Stimulated activated naive CD4-positive, alpha-beta T cell treated with Interleukin-2 at 50 U/mL for 16 hours (primary cell): ENCODE results near the gene SV2B.

Experiments used
- DNase-seq: peaks from one replicate; lab custom pipeline; 2025; lab: John Stamatoyannopoulos, UW

Gene SV2B

DNA sequence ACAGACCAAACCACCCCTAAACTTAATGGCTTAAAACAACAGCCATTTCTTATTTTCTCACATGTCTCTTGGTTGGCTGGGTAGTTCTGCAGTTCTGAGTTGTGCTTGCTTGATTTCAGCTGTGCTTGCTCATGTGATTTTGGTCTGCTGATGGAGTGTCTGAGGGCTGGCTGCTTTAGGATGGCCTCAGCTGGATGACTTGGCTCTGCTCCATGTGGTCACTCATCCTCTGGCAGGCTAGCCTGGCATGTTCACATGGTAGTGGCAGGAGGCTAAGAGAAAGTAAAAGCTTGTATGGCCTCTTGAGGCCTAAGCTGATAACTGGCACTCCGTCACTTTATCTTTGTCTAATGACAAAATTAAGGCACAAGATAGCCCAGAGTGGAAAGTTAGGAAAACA, 4.1 kb downstream of the SV2B start:
- no peak for DNase-seq

DNA sequence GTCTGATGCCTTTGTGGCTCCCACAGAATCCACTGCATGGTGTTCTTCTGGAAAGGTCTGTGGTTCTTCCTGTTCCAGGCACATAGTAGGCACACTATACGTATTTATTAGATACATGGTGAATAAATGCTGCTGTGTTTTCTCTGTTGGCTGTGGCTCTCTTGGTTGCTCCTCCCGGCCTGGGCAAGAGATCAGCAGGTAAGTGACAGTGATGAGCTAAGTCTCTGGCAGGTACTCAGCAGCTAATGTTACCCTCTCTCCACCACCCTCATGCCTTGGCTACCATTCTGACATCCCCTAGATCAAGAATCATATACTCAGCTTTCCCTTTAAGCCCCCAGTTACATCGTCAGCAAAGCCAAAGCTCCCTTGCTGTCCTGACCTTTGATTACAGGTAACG, 8.4 kb downstream of the SV2B start:
- DNase-seq, result no peak

DNA sequence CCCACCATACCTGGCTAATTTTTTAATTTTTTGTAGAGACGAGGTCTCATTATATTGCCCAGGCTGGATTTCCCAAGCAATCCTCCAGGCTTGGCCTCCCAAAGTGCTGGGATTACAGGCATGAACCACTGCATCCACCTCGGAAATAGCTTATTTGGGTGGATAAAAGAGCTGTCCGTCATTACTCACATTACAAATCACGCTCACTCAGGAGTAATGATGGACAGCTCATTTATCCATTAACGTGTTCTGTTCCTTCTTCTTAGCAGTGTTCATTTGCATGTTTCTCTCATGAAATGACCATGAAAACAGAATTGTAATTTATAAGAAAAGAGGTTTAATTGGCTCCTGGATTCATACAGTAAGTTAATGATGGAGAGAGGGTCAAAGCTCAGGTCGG, 9.8 kb downstream of the SV2B start:
- DNase-seq, result no peak

DNA sequence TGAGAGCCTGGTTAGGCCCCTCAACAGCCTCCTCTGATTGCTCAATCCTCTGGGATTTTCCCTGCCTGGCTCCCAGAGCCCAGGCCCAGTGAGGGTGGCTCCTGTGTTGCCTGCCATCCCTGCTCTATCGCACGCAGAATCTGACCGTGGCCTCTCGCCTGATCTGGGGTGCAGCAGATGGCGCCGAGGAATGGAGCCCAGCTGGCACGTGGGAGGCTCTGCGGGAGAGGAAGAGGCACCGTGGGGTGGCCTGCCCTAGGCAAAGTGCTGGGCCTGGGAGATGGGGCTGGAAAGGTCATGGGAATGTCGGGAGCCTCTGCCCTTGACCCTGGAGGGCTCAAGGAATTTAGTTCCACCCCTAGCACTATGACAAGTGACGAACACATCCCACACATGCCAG, 10.3 kb downstream of the SV2B start:
- DNase-seq, result no peak

DNA sequence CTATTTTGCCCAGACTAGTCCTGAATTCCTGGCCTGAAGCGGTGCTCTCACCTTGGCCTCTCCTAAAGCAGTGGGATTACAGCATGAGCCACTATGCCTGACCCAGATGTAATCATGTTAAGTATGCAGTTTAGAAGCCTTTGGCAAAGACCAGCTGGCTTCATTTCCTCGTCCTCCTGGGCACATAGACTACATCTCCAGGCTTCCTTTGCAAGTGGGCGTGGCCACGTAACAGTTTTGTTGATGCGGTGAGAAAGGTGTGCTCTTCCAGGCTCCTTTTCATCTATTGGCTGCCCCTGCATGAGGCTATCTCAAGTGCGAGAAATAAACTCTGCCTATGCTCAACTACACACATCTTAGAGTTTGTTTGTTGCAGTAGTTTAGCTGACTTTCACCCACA, 13.0 kb downstream of the SV2B start:
- DNase-seq, result no peak

DNA sequence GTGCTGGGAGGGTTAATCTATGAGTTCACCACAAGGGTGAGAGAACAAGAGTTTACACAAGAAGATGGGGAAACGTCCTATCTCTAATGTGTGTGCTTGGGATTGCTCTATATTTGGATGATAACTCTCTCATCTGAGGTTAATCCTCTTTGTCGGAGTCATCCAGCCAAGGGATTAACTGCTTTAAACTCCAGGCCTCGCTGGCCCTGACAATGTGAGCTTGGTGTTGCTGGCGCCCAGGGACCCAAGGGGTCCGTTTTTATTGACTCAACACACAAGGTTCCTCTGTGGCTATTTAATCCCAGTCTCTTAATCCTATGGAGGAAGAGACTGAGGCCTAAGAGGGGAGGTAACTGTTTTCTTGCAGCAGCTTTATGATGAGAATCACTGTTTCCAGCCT, 14.2 kb downstream of the SV2B start:
- no peak for DNase-seq

DNA sequence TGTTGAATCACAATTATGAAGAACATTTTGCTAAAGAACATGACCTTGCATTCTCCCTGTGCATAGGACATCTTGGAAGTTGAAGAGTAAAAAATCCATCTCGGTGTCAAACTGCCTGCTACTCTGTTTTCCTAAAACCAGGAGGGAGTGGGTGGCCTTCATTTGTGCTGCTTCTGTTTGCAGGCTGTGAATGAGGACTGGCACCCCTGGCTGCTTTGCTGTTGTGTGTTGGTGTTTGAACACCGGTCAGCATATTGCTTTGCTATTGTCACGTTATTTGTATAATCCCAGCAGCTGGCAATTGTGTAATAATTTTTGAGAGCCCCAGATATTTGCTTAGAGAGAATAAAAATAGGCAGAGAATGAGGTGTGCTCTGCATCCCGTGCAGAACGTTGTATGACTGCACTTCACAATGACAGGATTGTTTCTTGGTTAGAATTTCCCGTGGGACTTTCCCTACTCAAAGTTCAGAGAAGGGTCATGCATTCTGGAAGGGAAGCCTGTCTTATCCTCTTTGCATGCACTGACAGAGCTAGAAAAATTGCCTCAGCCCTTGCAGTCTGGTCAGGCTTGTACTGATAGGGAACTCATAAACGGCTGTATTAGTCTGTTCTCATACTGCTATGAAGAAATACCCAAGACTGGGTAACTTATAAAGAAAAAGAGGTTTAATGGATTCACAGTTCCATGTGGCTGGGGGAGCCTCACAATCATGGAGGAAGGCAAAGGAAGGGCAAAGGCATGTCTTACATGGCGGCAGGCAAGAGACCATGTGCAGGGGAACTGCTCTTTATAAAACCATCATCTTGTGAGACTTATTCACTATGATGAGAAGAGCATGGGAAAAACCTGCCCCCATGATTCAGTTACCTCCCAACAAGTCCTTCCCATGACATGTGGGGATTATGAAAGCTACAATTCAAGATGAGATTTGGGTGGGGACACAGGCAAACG, 16.3 kb downstream of the SV2B start:
- DNase-seq, result no peak

DNA sequence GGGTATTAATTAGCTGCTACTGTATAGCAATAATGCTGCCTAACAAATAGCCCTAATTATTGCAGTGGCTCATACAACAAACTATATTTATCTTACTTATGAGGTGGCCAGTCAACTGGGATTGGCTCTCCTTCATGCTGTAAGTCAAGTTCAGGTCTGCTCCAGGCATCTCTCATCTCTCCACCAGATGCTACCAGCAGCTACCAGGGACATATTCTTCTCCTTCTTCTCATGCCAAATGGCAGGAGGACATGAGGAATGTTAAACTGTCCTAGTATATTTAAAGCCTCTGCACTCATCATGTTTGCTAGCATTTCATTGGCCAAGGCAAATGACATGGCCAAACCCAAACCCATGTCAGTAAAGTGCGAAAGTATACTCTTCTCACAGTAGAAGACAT, 17.3 kb downstream of the SV2B start:
- no peak for DNase-seq

DNA sequence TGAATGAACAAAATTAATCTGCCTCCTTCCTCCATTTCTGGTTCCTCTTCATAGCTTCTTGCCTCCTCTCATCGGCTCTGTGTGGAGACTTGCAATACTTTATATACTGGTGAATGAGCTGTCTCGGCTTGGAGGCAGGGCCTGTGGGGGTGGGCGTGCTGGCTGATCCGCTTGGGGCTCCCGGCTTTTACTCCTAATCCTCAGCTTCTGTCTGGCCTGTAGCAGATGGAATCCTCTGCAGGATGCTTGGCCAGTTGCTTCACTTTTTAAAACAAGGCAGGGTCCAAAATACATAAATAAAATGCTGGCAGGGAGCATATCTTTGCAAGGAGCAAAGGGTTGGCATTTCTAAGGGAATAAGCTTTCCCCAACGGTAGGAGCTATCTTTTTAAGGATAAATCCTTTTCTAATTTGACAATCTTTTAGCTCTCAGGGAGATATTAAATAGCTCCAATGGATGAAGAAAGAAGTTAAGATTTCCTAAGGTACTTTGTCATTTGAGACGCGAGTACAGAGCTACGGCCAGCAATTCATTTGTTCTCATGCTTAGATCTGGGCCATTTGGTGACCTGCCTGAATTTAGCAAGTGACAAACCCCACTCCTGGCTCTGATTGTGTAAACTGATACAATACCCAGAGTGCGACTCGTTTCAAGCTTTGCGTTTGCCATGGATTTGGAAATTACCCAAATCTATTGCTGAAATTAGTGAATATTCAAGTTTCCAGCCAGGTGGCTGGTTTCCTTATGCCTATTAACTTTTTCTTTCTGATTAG, 18.9 kb downstream of the SV2B start:
- DNase-seq, result no peak

DNA sequence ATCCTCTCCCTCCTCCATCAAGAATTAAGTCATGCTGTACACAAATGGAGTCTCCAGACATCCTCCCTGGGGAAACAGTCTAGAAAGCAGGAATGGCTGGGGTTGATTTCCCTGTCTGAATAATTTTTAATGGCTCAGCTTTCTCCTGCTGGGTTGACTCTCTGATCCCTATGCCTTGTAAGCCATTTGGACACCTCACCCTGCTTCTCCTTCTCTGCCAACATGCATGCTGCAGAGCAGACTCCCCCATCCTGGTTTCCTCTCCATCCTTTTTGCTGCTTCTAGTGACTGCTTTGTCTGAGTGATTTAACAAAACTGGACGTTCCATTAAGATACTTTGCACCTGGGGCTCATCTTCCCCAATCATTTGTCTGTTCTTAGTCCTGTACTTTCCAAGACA, 22.2 kb downstream of the SV2B start:
- DNase-seq, result no peak

DNA sequence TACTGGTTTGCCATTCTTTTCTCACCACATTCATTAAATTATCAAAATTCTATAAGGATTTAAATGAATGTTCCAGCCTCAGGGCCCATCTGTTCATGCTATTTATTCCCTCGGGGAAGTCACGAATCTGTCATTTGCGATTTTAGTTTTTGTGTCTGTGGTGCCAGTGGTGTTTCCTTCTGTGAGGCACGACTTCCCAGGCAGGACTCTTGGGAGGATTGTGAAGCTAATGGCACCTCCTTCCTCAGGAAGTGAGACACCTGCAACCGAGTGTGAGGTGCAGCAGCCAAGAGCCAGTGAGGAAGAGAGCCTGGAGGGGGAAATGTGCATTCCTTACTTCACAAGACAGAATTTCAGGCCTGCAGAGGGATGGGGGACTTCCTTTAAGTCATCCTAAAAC, 24.1 kb downstream of the SV2B start:
- DNase-seq, result no peak

DNA sequence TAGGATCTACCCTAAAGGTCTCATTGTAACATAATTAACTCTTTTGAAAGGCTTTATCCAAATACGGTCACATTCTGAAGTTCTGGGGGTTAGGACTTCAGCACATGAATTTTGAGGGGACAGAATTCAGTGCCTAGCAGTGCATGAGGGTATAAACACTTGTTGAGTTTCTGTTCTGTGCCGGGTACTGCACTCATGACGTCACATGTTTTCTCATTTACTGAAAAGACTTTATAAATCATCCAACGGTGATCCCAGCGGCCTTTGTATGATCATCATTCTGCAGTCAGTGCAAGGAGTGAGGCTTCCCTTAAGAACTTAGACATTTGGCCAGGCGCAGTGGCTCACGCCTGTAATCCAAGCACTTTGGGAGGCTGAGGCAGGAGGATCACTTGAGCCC, 25.1 kb downstream of the SV2B start:
- no peak for DNase-seq

DNA sequence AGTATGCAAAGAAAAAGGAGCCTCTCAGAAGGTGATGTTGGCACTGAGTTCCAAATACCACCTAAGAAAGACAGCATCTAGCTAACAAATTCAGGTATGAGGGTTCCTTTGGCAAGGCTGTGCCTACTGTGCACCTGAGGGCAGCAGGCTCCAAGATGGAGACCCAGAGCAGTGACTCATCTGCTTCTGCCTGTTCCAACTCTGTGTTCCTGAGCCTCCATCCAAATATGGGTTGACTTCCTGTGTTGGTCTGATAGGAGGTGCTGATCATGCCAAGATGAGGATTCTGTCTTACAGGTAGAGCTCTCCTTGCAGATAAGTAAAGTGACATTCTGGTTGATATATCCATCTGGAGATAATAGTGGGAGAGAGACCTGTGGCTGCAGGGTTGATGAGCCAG, 26.0 kb downstream of the SV2B start:
- DNase-seq, result no peak

DNA sequence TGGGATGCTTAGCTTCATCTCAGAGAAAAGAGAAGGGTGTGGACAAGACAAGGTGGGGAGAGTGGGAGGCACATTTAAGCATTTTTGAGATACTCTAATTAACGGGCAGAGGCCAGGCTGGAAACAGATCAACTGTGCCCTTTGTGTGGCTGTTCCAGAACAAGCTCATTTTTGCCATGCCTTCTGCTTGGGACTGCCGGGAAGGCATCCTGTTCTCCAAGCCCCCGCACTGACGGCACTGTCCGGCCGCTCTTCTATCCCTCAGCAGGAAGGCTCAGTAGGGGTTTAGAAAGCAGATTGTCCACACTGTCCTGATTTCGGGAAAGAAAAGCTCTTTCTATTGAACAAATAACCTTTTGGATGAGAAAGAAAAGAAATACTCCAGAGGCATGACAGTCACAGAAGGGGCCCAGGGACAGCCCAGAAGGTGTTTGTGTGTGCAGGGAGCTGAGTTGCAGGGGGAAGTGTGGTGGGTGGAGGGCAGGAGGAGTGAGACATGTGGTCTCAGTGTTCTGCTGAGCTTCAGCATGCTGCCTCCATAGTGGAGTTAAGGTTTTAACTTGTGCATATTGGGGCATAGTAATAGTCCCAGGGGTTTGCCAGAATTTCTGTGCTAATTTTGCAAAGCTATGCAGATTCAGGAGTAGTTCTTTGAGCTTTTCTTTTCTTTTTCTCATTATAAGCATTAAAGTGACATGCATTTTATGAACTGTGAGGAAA, 27.3 kb downstream of the SV2B start:
- no peak for DNase-seq

DNA sequence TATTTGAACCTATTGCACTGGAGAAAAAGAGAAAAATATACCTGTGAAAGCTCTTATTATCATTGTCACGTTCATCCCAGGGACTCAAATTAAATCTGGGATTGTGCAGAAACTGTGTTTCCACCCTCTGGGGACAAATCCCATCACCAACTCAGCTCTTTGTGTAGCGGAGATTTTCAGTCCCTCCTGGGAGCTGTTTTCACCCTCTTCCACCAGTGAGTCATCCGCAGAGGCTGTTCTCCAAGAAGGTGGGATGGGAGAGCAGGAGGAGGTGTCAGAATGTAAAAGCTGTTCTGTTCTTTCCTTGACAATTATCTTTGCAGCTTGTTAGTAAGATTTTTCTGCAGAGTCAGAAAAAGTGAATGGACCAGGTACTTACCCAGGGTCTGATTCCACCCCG, 28.0 kb downstream of the SV2B start:
- DNase-seq, result no peak

DNA sequence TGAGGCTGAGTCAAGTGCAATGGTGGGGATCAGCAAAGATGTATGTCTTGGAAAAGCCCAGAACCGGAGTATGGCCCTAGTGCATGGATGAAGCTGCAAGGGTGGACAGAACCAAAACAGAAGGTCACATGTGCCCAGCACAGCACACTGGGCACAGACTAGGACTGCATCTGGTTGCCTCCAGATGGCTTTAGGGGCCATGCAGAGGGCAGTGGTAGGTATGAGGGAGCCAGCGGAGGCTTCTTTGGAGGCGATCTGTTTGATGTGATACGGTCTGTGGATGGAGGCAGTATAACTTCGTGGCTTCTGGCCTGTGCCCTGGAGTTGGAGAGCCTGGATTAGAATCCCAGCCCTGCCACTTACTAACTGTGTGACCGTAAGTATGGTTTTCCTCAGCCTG, 29.4 kb downstream of the SV2B start:
- no peak for DNase-seq

DNA sequence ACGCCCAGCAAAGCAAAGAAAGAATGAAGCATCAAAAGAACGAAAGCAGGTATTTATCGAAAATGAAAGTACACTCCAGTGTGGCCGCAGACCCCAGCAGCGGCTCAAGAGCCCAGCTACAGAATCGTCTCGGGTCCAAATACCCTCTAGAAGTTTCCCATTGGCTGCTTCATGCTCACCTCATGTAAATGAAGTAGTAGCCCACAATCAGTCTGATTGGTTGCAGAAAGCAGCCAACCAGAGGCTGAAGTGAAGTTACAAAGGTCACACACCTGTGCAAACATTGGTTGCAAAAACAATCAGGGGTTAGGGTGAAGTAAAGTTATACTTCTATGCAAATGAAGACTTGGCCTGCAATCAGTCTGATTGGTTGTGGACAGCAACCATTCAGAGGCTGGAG, 32.0 kb downstream of the SV2B start:
- DNase-seq, result no peak

DNA sequence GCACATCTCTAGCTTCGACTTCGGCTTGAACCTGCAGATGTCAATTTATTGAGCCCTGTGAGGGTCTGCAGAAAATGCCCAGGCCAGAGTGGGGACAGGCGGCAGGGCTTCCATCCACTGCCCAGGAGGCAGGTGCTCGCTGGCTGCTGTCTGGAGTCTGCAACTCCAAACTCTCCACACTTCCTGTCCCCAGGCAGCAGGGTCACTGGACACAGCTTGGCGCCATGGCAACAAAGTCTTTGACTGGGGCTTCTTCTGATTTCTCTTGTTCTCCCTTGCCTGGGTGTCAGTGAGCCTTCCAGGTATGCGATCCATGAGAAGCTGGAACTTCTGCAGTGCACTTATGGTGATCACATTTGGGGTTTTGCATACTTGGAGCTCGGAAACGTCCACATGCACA, 33.5 kb downstream of the SV2B start:
- DNase-seq, result no peak

DNA sequence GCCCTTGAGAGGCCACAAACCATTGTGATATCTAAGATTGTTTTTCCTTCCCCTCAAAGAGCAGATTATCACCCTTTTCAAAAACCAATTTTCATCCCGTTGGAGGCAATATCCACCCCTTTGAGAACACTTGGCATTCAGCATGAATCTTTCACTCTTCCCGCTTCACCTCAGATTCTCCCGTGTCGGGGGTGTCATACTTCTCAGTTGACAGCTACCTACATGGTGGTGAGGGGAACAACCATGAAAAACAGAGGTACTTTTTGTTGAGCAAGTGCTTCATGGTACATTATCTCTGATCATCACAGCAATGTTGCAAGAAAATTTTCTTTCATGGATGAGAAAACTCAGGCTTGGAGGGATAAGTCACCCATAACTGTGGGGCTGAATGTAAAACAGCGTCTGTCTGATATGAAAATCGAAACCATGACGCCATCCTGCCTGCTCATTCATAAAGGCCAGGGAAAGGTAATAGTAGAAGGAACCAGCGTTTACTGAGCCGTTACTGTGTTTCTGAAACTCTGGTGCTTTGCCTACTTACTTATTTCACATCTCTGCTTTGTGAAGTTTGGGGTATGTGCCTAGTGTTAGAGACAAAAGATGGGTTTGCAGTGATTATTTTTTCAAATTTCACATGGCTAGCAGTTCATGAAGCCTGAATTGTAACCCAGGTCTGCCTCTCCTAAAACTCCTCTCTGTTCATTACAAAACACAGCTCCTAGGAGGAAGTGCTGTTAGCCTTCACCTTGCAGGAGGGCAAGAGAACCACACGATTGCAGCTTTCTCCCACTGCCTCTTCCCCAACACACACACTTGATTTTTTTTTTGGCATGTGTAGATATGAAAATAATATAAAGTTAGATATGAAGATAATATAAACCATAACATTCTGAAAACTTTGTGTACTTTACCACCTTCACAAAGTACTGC, 35.4 kb downstream of the SV2B start:
- DNase-seq, result no peak

DNA sequence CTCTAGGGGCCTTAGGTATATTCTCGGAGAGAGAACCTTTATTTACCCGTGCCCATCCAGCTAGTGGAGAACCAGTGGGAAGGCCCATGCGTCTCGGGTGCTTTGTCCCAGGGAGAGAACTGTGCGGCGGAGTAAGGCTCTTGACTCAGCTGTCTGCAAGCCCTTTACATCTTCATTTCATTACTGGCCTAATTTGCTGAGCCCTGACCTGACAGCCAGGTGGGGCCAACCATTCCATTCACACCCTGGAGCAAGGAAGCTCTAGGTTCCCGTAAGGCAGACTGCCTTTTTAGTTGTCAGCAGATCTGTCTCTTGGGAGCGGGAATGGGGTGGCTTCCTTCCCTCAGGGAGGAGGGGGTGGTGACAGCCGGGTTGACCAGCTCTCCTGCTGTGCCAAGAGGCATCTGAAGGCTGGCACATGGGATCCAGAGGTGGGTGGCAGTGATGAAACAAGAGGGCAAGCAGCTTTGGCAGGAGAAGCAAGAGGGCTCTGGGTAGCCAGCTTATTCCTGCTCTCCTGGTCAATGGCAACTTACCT, 36.4 kb downstream of the SV2B start:
- no peak for DNase-seq

DNA sequence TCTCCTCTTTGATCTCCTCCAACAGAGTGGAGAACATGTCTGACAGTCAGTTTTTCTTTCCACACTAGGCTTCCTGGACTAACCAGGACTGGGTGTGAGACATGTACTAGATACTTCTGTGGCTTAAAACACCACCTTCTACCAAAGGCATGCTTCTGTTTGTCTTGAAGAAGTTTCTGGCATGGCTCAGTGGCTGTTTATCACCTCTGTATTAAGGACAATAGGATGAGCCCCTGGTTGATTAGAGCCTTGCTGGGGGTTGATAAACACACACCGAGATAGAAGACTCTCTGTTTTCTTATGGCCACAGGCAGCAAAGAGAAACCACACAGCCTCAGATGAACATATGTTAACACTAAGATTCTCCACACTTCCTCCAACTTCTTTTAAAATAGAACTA, 40.5 kb downstream of the SV2B start:
- DNase-seq, result no peak
